ENCODE measurements around the gene NRIP3. TPM values are rescaled to one million over a fixed set of nuclear protein-coding genes. Genes with fewer than 3 reads are reported as not detected.

Gene NRIP3
- total and polyA plus RNA-seq, 4 donors, result under 0.01 to 1.0 (median 0.07) TPM; not detected in 1

DNA sequence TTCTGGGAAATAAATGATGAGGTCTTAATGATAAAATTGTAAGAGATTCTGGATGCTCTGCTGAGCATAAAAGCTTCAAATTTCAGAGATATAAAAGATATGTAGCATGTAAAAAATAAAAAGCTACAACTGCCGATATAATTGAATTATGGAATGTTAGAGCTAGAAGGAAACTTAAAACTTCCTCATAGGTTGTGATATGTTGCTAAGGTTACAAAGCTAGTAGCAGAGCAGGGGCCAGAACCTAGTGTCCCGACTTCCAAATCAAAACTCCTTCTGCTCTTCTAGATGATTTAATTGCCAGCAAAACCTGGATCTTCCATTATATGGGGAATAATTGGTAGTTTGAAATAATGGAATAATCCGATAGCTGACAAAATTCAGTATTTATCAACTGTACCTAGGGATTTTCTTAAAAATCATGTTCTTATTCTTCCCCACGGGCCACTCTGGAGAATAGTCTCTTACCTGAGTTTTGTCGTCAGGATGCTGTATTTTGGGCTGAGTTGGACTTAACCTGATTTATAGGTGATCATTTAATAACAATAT lies 61.2 kb downstream of the NRIP3 start, which contains the start of gene ASCL3:
TSS of gene ASCL3 (minus strand) at position 499 of the 549 bp plus-strand sequence. CDS start 4,855 bp downstream, outside the sequence.
- WGBS, result 71% methylated on average over 5 of the region's 5 CpGs
- Histone ChIP-seq H3K4me1 (ENCODE audit: control insufficient read depth in 4 of 4, insufficient read depth in 4 of 4, low read length in 3 of 4) (no peaks in the 10 kb centered on the region), H3K4me3 (ENCODE audit: low read depth in 1 of 3, low read length in 3 of 3) (no peak within 1 kb of the TSS), H3K27ac (ENCODE audit: low read depth in 1 of 2, low read length in 2 of 2) (no peak within 1 kb of the TSS), H3K36me3 (ENCODE audit: control insufficient read depth in 4 of 4, insufficient read depth in 3 of 4, low read depth in 1 of 4, low read length in 3 of 4) (peaks cover 0 to 6% (median 4%) of the 10 kb centered on the region in 4 donors), H3K27me3 (ENCODE audit: control insufficient read depth in 4 of 4, insufficient read depth in 4 of 4, low read length in 3 of 4) (no peaks in the 10 kb centered on the region), H3K9me3 (ENCODE audit: control insufficient read depth in 4 of 4, low read length in 3 of 4) (no peaks in the 10 kb centered on the region), H3K9ac (ENCODE audit: low read depth in 1 of 2, low read length in 2 of 2) (no peak within 1 kb of the TSS)
- no peak for DNase-seq (ENCODE audit: low spot score)
- TF ChIP-seq RXRA (IDR thresholded peaks at IDR 0.05) (no peak), HNF4G (IDR thresholded peaks at IDR 0.05) (no peak), FOXA1 (IDR thresholded peaks at IDR 0.05) (no peak), EGR1 (IDR thresholded peaks at IDR 0.05; ENCODE audit: low read depth in 2 of 2) (no peak), GABPA (IDR thresholded peaks at IDR 0.05 in 1 of 2, conservative IDR thresholded peaks at IDR 0.05 in 1 of 2) (no peak), RAD21 (IDR thresholded peaks at IDR 0.05) (no peak), SP1 (IDR thresholded peaks at IDR 0.05) (no peak), FOXA2 (IDR thresholded peaks at IDR 0.05) (no peak), HNF4A (conservative IDR thresholded peaks at IDR 0.05) (no peak), NR2F2 (IDR thresholded peaks at IDR 0.05) (no peak), JUND (IDR thresholded peaks at IDR 0.05) (no peak), YY1 (IDR thresholded peaks at IDR 0.05) (no peak), TAF1 (conservative IDR thresholded peaks at IDR 0.05) (no peak)
- TF ChIP-seq, protein P1, sequence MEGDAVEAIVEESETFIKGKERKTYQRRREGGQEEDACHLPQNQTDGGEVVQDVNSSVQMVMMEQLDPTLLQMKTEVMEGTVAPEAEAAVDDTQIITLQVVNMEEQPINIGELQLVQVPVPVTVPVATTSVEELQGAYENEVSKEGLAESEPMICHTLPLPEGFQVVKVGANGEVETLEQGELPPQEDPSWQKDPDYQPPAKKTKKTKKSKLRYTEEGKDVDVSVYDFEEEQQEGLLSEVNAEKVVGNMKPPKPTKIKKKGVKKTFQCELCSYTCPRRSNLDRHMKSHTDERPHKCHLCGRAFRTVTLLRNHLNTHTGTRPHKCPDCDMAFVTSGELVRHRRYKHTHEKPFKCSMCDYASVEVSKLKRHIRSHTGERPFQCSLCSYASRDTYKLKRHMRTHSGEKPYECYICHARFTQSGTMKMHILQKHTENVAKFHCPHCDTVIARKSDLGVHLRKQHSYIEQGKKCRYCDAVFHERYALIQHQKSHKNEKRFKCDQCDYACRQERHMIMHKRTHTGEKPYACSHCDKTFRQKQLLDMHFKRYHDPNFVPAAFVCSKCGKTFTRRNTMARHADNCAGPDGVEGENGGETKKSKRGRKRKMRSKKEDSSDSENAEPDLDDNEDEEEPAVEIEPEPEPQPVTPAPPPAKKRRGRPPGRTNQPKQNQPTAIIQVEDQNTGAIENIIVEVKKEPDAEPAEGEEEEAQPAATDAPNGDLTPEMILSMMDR (IDR thresholded peaks at IDR 0.05; ENCODE audit: low read depth, low read length, missing input control), result no peak
- TF ChIP-seq, protein P2, sequence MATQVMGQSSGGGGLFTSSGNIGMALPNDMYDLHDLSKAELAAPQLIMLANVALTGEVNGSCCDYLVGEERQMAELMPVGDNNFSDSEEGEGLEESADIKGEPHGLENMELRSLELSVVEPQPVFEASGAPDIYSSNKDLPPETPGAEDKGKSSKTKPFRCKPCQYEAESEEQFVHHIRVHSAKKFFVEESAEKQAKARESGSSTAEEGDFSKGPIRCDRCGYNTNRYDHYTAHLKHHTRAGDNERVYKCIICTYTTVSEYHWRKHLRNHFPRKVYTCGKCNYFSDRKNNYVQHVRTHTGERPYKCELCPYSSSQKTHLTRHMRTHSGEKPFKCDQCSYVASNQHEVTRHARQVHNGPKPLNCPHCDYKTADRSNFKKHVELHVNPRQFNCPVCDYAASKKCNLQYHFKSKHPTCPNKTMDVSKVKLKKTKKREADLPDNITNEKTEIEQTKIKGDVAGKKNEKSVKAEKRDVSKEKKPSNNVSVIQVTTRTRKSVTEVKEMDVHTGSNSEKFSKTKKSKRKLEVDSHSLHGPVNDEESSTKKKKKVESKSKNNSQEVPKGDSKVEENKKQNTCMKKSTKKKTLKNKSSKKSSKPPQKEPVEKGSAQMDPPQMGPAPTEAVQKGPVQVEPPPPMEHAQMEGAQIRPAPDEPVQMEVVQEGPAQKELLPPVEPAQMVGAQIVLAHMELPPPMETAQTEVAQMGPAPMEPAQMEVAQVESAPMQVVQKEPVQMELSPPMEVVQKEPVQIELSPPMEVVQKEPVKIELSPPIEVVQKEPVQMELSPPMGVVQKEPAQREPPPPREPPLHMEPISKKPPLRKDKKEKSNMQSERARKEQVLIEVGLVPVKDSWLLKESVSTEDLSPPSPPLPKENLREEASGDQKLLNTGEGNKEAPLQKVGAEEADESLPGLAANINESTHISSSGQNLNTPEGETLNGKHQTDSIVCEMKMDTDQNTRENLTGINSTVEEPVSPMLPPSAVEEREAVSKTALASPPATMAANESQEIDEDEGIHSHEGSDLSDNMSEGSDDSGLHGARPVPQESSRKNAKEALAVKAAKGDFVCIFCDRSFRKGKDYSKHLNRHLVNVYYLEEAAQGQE (IDR thresholded peaks at IDR 0.05), result no peak
- TF ChIP-seq, protein P3, sequence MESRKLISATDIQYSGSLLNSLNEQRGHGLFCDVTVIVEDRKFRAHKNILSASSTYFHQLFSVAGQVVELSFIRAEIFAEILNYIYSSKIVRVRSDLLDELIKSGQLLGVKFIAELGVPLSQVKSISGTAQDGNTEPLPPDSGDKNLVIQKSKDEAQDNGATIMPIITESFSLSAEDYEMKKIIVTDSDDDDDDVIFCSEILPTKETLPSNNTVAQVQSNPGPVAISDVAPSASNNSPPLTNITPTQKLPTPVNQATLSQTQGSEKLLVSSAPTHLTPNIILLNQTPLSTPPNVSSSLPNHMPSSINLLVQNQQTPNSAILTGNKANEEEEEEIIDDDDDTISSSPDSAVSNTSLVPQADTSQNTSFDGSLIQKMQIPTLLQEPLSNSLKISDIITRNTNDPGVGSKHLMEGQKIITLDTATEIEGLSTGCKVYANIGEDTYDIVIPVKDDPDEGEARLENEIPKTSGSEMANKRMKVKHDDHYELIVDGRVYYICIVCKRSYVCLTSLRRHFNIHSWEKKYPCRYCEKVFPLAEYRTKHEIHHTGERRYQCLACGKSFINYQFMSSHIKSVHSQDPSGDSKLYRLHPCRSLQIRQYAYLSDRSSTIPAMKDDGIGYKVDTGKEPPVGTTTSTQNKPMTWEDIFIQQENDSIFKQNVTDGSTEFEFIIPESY (IDR thresholded peaks at IDR 0.05), result no peak
- TF ChIP-seq, protein P4, sequence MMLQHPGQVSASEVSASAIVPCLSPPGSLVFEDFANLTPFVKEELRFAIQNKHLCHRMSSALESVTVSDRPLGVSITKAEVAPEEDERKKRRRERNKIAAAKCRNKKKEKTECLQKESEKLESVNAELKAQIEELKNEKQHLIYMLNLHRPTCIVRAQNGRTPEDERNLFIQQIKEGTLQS (IDR thresholded peaks at IDR 0.05), result no peak
- TF ChIP-seq, protein P5, sequence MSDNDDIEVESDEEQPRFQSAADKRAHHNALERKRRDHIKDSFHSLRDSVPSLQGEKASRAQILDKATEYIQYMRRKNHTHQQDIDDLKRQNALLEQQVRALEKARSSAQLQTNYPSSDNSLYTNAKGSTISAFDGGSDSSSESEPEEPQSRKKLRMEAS (IDR thresholded peaks at IDR 0.05), result no peak

Measured in liver (tissue), 9 donors.